Vagina (tissue), 2 donors: ENCODE results near the gene ZP1. TPM values are rescaled to one million over a fixed set of nuclear protein-coding genes. Genes with fewer than 3 reads are reported as not detected.

ENCODE experiments used
- DNase-seq, 2 donors: peaks; one replicate each; pipeline ENCODE4 v3.0.0-alpha.2; 2017; ENCODE audit errors: extremely low spot score in 2 of 2
- H3K27ac ChIP-seq: fragments of 200-600 bp; sonication (generic); one replicate; pipeline ENCODE4 v1.5.1; 2019
- H3K27me3 ChIP-seq: fragments of 200-600 bp; sonication (generic); one replicate; pipeline ENCODE4 v1.5.1; 2019
- H3K36me3 ChIP-seq, 2 donors: fragments of 200-600 bp; sonication (generic); one replicate each; pipeline ENCODE4 v1.5.1; 2017 to 2019
- H3K4me1 ChIP-seq: fragments of 200-600 bp; sonication (generic); one replicate; pipeline ENCODE4 v1.5.1; 2019
- H3K4me3 ChIP-seq, 2 donors: fragments of 200-600 bp; sonication (generic); 1 replicate in 1 of 2; 2 replicates in 1 of 2; pipeline ENCODE4 v1.5.1; 2016 to 2019
- H3K9me3 ChIP-seq: fragments of 200-600 bp; sonication (generic); one replicate; pipeline ENCODE4 v1.5.1; 2019
- CTCF ChIP-seq, 3 experiments: fragments of 450-650 bp in 2 of 3; fragments of 200-600 bp in 1 of 3; sonication (generic) in 1 of 3; IDR thresholded peaks; one replicate each; pipeline ENCODE4 v1.5.1; 2017 to 2019; ENCODE audit warnings: antibody characterized with exemption in 3 of 3, mild to moderate bottlenecking in 2 of 3, moderate library complexity in 2 of 3
- POLR2A ChIP-seq, 2 donors: fragments of 450-650 bp; IDR thresholded peaks; one replicate each; pipeline ENCODE4 v1.6.1; 2017; ENCODE audit warnings: antibody characterized with exemption in 2 of 2, mild to moderate bottlenecking in 2 of 2, moderate library complexity in 2 of 2
- POLR2AphosphoS5 ChIP-seq, 2 donors: sonication (generic); formaldehyde crosslinking; IDR thresholded peaks; one replicate each; pipeline ENCODE4 v1.9.0; 2017; ENCODE audit warnings: antibody characterized with exemption in 2 of 2, mild to moderate bottlenecking in 2 of 2, low read depth in 1 of 2; ENCODE audit not compliant: insufficient read depth in 1 of 2
- intact Hi-C: fragments of 100-400 bp; cut with DNase I; formaldehyde crosslinking; loops from one replicate; pipeline ENCODE4 v1.15.1; 2023
- total RNA-seq: library from RNA; depleted of rRNA; stranded (reverse); fragments of >200 nt; gene quantifications from one replicate; pipeline ENCODE4 v1.2.3, GENCODE V29; 2016

ZP1 gene
- total RNA-seq, 1 donor from 2014 or later: not detected

DNA sequence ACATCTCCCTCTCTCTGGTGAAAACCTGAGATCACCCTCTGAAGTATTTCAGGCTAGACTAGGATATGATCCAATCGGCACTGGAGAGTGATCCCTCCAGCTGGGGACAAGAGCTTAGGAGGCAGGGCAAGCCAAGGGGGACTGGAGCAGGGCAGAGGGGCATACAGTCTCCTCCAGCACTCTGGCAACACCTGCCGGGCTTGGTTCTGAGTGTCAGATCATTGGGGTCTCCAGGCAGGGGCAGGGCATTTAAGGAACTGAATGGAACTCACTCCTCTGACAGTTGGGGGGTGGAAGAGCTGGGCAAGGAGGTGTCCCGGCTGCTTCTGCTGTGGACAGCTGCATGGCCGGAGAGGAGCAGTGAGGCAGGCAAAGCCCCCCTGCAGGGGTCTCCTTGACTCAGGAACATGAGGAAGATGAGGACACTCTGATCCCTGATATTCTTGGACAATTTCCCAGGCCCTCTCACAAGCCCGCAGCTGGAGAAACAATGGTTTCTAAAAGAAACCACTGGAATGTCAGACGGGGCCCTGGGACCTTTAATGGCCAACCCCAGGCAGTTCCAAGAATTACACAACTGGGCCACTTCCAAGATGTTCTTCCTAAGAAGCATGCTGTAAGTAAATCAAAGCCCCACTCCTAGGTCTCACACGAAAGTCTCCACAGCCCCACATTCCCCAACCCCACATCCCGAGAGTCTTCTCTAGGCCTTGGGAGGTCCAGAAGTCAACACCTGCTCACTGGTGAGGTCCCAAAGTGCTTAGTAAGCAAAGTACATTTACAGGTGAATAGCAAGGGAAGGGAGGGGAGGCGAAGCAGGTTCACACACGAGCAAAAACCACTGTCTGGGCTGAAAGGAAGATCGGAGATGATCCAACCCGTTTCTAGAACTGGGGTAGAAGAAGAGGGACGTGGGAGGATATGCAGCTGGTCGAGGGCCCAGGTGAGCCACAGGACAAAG lies 26.6 kb upstream of the ZP1 start:
- H3K27ac ChIP-seq: peak overlapping the region; percentile 67
- H3K4me1 ChIP-seq: peaks cover 38% of the 10 kb centered on the region
- TF ChIP-seq CTCF (IDR thresholded peaks at IDR 0.05) (no peak), POLR2AphosphoS5 (IDR thresholded peaks at IDR 0.05; ENCODE audit: insufficient read depth in 1 of 2, low read depth in 1 of 2) (no peak), POLR2A (IDR thresholded peaks at IDR 0.05) (no peak)
- H3K27me3 ChIP-seq: no peaks in the 10 kb centered on the region
- no peaks in the 10 kb centered on the region for H3K36me3 ChIP-seq
- no peaks in the 10 kb centered on the region for H3K9me3 ChIP-seq
- intact Hi-C loops: loop anchor here (5.0 kb wide), 1 partner anchor 67 kb away; the partner anchor contains the start of gene PRPF19
- DNase-seq: no peak
- peak overlapping the region in 1 of 2 donors; percentile 86 for H3K4me3 ChIP-seq

DNA sequence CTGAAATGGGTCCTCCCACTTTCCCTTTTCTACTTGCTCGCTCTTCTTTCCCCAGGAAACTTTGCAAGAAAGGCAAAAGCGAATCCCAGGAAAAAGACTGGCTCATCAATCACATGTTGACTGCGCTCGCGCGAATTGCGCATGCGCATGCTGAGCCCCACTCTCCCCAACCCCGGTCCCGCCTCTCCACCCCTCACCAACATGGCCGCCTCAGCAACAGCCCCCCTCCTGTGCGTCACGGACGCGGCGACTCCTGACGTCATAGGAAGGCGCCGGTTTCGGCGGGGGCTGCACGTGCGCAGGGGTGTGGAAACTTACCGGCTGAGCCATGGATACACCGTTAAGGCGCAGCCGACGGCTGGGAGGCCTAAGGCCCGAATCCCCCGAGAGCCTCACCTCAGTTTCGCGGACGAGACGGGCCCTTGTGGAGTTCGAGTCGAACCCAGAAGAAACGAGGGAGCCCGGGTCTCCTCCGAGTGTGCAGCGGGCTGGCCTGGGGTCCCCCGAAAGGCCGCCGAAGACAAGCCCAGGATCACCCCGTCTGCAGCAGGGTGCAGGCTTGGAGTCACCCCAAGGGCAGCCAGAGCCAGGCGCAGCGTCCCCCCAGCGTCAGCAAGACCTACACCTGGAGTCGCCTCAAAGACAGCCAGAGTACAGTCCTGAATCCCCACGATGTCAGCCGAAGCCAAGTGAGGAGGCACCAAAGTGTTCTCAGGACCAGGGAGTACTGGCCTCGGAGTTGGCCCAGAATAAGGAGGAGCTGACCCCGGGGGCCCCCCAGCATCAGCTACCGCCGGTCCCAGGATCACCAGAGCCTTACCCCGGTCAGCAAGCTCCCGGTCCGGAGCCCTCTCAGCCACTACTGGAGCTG lies 25.3 kb upstream of the ZP1 start, which contains the start of gene CCDC86:
Gene CCDC86, plus strand, starts transcription at position 317 of the 871 bp plus-strand sequence. Its CDS starts 12 bp downstream, at position 329.
- Histone ChIP-seq H3K4me3 (peak within 1 kb of the TSS; percentile 75 to 86), H3K27ac (peak within 1 kb of the TSS; percentile 67), H3K9me3 (no peaks in the 10 kb centered on the region), H3K4me1 (peaks cover 38% of the 10 kb centered on the region), H3K27me3 (no peaks in the 10 kb centered on the region), H3K36me3 (no peaks in the 10 kb centered on the region)
- TF ChIP-seq POLR2AphosphoS5 (IDR thresholded peaks at IDR 0.05; ENCODE audit: insufficient read depth in 1 of 2, low read depth in 1 of 2) (peak; percentile 86 to 98), POLR2A (IDR thresholded peaks at IDR 0.05) (no peak)
- DNase-seq: peak in 1 of 2 donors; percentile 97
- intact Hi-C loops: loop anchor here (5.0 kb wide), 1 partner anchor 65 kb away; the partner anchor contains the start of gene PRPF19

DNA sequence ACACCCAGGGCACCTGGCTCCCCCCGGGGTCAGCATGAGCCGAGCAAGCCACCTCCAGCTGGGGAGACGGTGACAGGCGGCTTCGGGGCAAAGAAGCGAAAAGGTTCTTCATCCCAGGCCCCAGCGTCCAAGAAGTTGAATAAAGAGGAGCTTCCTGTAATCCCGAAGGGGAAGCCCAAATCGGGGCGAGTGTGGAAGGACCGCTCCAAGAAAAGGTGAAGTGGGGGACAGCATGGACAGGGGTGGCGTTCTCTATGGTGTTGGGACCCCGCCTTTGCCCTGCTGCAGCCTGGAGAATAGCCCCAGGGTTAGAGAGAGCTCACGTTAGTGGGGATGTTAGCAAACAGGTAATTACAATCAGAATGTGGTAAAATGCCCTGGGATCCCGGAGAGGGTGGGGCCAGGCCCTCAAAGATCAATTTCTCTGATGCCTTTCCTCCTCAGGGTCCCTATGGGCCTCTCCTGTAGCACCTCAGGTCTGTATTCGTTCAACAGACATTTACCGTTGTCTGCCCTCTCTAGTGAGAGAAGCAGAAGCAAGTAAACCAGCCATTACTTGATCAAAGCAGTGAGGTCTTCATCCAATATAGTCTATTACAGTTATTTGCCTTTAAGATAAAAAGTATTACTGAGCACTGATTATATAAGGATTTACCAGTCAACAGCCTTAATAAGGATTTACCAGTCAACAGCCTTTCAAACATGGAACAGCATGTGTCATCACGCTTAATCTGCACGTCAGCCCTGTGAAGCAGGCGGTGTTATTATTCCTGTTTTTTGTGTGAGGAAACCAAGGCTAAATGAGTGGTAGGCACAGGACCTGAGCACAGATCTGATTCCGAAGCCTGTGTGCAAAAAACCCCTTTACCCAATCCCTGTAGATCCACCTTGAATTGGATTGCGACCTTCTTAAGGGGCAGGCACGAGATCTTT lies 24.4 kb upstream of the ZP1 start:
- no peak for DNase-seq
- no peaks in the 10 kb centered on the region for H3K9me3 ChIP-seq
- peaks cover 0 to 4% of the 10 kb centered on the region in 2 donors for H3K36me3 ChIP-seq
- intact Hi-C loops: loop anchor here (5.0 kb wide), 1 partner anchor 64 kb away; the partner anchor contains the start of gene PRPF19
- peak overlapping the region; percentile 75 to 86 for H3K4me3 ChIP-seq
- H3K27me3 ChIP-seq: no peaks in the 10 kb centered on the region
- H3K27ac ChIP-seq: peak overlapping the region; percentile 67
- TF ChIP-seq CTCF (IDR thresholded peaks at IDR 0.05) (no peak), POLR2A (IDR thresholded peaks at IDR 0.05) (no peak), POLR2AphosphoS5 (IDR thresholded peaks at IDR 0.05; ENCODE audit: insufficient read depth in 1 of 2, low read depth in 1 of 2) (no peak)
- H3K4me1 ChIP-seq: peaks cover 38% of the 10 kb centered on the region

- H3K4me1 ChIP-seq: peaks cover 38% of the 10 kb centered on the region
Measured at GRCh38 chr11:60844045-60844869, 23.1 kb upstream of the ZP1 start.

More at GRCh38 chr11:60844045-60844869, 23.1 kb upstream of the ZP1 start:
- Histone ChIP-seq H3K27ac (no peak overlapping the region), H3K27me3 (no peaks in the 10 kb centered on the region), H3K9me3 (no peaks in the 10 kb centered on the region), H3K36me3 (peaks cover 0 to 17% of the 10 kb centered on the region in 2 donors), H3K4me3 (peak overlapping the region; percentile 75 to 86)
- no peak for DNase-seq
- intact Hi-C loops: loop anchor here (5.0 kb wide), 1 partner anchor 63 kb away; the partner anchor contains the start of gene PRPF19
- TF ChIP-seq CTCF (IDR thresholded peaks at IDR 0.05): no peak
- TF ChIP-seq POLR2AphosphoS5 (IDR thresholded peaks at IDR 0.05; ENCODE audit: insufficient read depth in 1 of 2, low read depth in 1 of 2): no peak
- TF ChIP-seq POLR2A (IDR thresholded peaks at IDR 0.05): no peak
